ENCODE data around the gene SERTAD3.

The SERTAD3 gene

GRCh38 chr19:40466219-40466984 is 22.3 kb upstream of the SERTAD3 start:
- Histone ChIP-seq H3K9me2 (replicated peaks; ENCODE audit: insufficient read depth, low read length) (no peaks in the 10 kb centered on the region), H3K36me3 (replicated peaks; ENCODE audit: insufficient read depth, low read length) (no peaks in the 10 kb centered on the region), H3K4me3 (ENCODE audit: low read length) (peak overlapping the region; percentile 67), H3K79me2 (ENCODE audit: low read length) (no peaks in the 10 kb centered on the region), H3K9me3 (replicated peaks; ENCODE audit: insufficient read depth, low read length) (no peaks in the 10 kb centered on the region), H4K20me1 (ENCODE audit: insufficient read depth, low read length) (no peaks in the 10 kb centered on the region), H3K27ac (ENCODE audit: low read length) (no peak overlapping the region), H3K4me1 (ENCODE audit: low read length) (peaks cover 20% of the 10 kb centered on the region), H3F3A (ENCODE audit: insufficient read depth, low read length) (0 out of 2 replicates have a peak, but pooled peaks cover 3% of the 10 kb centered on the region), H3K4me2 (ENCODE audit: low read depth, low read length) (peak overlapping the region; percentile 99), H3K9ac (ENCODE audit: low read length) (peak overlapping the region; percentile 1; the same call in 1 of the 2 replicates), H2AFZ (ENCODE audit: low read length) (peak overlapping the region; percentile 71), H3K27me3 (replicated peaks; ENCODE audit: insufficient read depth, low read length) (peaks cover 13% of the 10 kb centered on the region)
- TF ChIP-seq, protein P1, sequence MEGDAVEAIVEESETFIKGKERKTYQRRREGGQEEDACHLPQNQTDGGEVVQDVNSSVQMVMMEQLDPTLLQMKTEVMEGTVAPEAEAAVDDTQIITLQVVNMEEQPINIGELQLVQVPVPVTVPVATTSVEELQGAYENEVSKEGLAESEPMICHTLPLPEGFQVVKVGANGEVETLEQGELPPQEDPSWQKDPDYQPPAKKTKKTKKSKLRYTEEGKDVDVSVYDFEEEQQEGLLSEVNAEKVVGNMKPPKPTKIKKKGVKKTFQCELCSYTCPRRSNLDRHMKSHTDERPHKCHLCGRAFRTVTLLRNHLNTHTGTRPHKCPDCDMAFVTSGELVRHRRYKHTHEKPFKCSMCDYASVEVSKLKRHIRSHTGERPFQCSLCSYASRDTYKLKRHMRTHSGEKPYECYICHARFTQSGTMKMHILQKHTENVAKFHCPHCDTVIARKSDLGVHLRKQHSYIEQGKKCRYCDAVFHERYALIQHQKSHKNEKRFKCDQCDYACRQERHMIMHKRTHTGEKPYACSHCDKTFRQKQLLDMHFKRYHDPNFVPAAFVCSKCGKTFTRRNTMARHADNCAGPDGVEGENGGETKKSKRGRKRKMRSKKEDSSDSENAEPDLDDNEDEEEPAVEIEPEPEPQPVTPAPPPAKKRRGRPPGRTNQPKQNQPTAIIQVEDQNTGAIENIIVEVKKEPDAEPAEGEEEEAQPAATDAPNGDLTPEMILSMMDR (IDR thresholded peaks at IDR 0.05; ENCODE audit: low read length) = no peak
- no peak for TF ChIP-seq EZH2 (optimal IDR thresholded peaks at IDR 0.05; ENCODE audit: low read depth, low read length)
- TF ChIP-seq EZH2phosphoT487 (IDR thresholded peaks at IDR 0.05; ENCODE audit: low read length) = no peak
- DNase-seq = no peak

- TF ChIP-seq EZH2 (optimal IDR thresholded peaks at IDR 0.05; ENCODE audit: low read depth, low read length) = no peak
- TF ChIP-seq, protein P1 (IDR thresholded peaks at IDR 0.05; ENCODE audit: low read length) = no peak
- Histone ChIP-seq H3K9me2 (replicated peaks; ENCODE audit: insufficient read depth, low read length) (no peaks in the 10 kb centered on the region), H3K27ac (ENCODE audit: low read length) (no peak within 1 kb of the TSS), H3K4me3 (ENCODE audit: low read length) (peak within 1 kb of the TSS; percentile 80), H3K4me1 (ENCODE audit: low read length) (peaks cover 20% of the 10 kb centered on the region), H3K27me3 (replicated peaks; ENCODE audit: insufficient read depth, low read length) (peaks cover 13% of the 10 kb centered on the region), H3K9me3 (replicated peaks; ENCODE audit: insufficient read depth, low read length) (no peaks in the 10 kb centered on the region), H2AFZ (ENCODE audit: low read length) (peak within 1 kb of the TSS; percentile 83), H3K9ac (ENCODE audit: low read length) (peak within 1 kb of the TSS; percentile 61), H3K4me2 (ENCODE audit: low read depth, low read length) (peak within 1 kb of the TSS; percentile 99), H4K20me1 (ENCODE audit: insufficient read depth, low read length) (no peaks in the 10 kb centered on the region), H3K36me3 (replicated peaks; ENCODE audit: insufficient read depth, low read length) (no peaks in the 10 kb centered on the region), H3K79me2 (ENCODE audit: low read length) (no peaks in the 10 kb centered on the region), H3F3A (ENCODE audit: insufficient read depth, low read length) (0 out of 2 replicates have a peak, but pooled peaks cover 3% of the 10 kb centered on the region)
- peak; percentile 99 for DNase-seq
Observed at GRCh38 chr19:40465557-40466218, 21.6 kb upstream of the SERTAD3 start, which contains the start of gene BLVRB. Gene BLVRB (minus strand): TSS chr19:40465745. CDS start chr19:40465688, 57 bp downstream.

- Histone ChIP-seq H3F3A (ENCODE audit: insufficient read depth, low read length) (0 out of 2 replicates have a peak, but pooled peaks cover 3% of the 10 kb centered on the region), H3K9me2 (replicated peaks; ENCODE audit: insufficient read depth, low read length) (no peaks in the 10 kb centered on the region), H3K9me3 (replicated peaks; ENCODE audit: insufficient read depth, low read length) (no peaks in the 10 kb centered on the region), H3K36me3 (replicated peaks; ENCODE audit: insufficient read depth, low read length) (no peaks in the 10 kb centered on the region), H3K79me2 (ENCODE audit: low read length) (no peaks in the 10 kb centered on the region), H3K9ac (ENCODE audit: low read length) (peak overlapping the region; percentile 61), H3K4me1 (ENCODE audit: low read length) (peaks cover 20% of the 10 kb centered on the region), H3K4me2 (ENCODE audit: low read depth, low read length) (peak overlapping the region; percentile 63), H2AFZ (ENCODE audit: low read length) (peak overlapping the region; percentile 83), H3K27ac (ENCODE audit: low read length) (no peak overlapping the region), H3K27me3 (replicated peaks; ENCODE audit: insufficient read depth, low read length) (peaks cover 13% of the 10 kb centered on the region), H4K20me1 (ENCODE audit: insufficient read depth, low read length) (no peaks in the 10 kb centered on the region), H3K4me3 (ENCODE audit: low read length) (peak overlapping the region; percentile 80)
- TF ChIP-seq, protein P1 (IDR thresholded peaks at IDR 0.05; ENCODE audit: low read length) = no peak
- TF ChIP-seq EZH2phosphoT487 (IDR thresholded peaks at IDR 0.05; ENCODE audit: low read length) (no peak), EZH2 (optimal IDR thresholded peaks at IDR 0.05; ENCODE audit: low read depth, low read length) (no peak)
- peak; percentile 26 for DNase-seq
Observed at GRCh38 chr19:40465025-40465556, 21.0 kb upstream of the SERTAD3 start.

All from MM.1S (cell line).